HepG2 (cell line): ENCODE data around the gene GRM2. TPM values are rescaled to one million over a fixed set of nuclear protein-coding genes. Genes with fewer than 3 reads are reported as not detected.

Source experiments
- ATAC-seq: fragments of 200-7000 bp; cut with Tn5 transposase; 3 replicates; pipeline ENCODE4 v1.9.1; 2020; ENCODE audit warnings: mild to moderate bottlenecking, moderate library complexity
- BruUV-seq: library from RNA; stranded (reverse); fragments of 400-500 nt; replicated peaks from 2 replicates; lab custom pipeline; 2021; lab: Mats Ljungman, UMichigan
- CTCF ChIA-PET: fragments of 300-600 bp; formaldehyde crosslinking; extraction: SDS; loops from one replicate; lab custom pipeline; 2021; ENCODE audit warnings: low total read pairs, inconsistent platforms, low intra/inter-chr PET ratio; lab: Yijun Ruan, JAX
- POLR2A ChIA-PET: fragments of 350-600 bp; sonication (Branson Sonifier 250); formaldehyde crosslinking; loops from one replicate; lab custom pipeline; 2020; ENCODE audit warnings: antibody characterized with exemption, inconsistent platforms; lab: Yijun Ruan, JAX
- DNase-seq: peaks from one replicate; pipeline ENCODE4 v3.0.0-alpha.2; 2015; ENCODE audit warnings: low spot score
- FAIRE-seq: peaks from 3 replicates; lab custom pipeline; 2011; peaks lifted over from hg19 to GRCh38; lab: Jason Lieb, UNC
- H2AFZ ChIP-seq: one replicate; pipeline ENCODE4 v1.6.1; 2011; ENCODE audit warnings: low read length, inconsistent platforms
- H3K27ac ChIP-seq: fragments of 300-600 bp; 3 replicates; pipeline ENCODE4 v1.8.0; 2011; ENCODE audit warnings: mixed run types, mild to moderate bottlenecking, mixed read lengths, low read length, inconsistent platforms; ENCODE audit not compliant: insufficient read depth; ENCODE audit errors: extremely low read length
- H3K27me3 ChIP-seq, 2 experiments: fragments of 200-600 bp in 1 of 2; 2 replicates in 1 of 2; 3 replicates in 1 of 2; pipeline versions ENCODE4 v1.6.0 to v1.8.0; 2011; ENCODE audit warnings: low read length in 2 of 2, mild to moderate bottlenecking in 2 of 2, moderate library complexity in 2 of 2, inconsistent platforms in 1 of 2; ENCODE audit not compliant: insufficient read depth in 2 of 2, control insufficient read depth in 1 of 2
- H3K36me3 ChIP-seq, 2 experiments: fragments of 200-600 bp in 1 of 2; replicated peaks in 1 of 2; 2 replicates in 1 of 2; 3 replicates in 1 of 2; pipeline versions ENCODE4 v1.5.1 to v1.8.0; 2011; ENCODE audit warnings: low read length in 2 of 2, inconsistent platforms in 1 of 2; ENCODE audit not compliant: insufficient read depth in 2 of 2, control insufficient read depth in 1 of 2
- H3K4me1 ChIP-seq: 2 replicates; pipeline ENCODE4 v1.5.1; 2012; ENCODE audit warnings: low read length, inconsistent platforms; ENCODE audit not compliant: insufficient read depth
- H3K4me2 ChIP-seq: 2 replicates; pipeline ENCODE4 v1.6.0; 2011; ENCODE audit warnings: low read depth, low read length, inconsistent platforms
- H3K4me3 ChIP-seq, 3 experiments: fragments of 200-600 bp in 1 of 3; sonication (generic), shearing (Covaris generic) in 1 of 3; replicated peaks in 1 of 3; 2 replicates each; pipeline ENCODE4 v1.5.1; 2011 to 2016; ENCODE audit warnings: low read length in 3 of 3, inconsistent platforms in 2 of 3, low read depth in 2 of 3, mild to moderate bottlenecking in 2 of 3, control low read depth in 1 of 3, mixed read lengths in 1 of 3; ENCODE audit not compliant: insufficient read depth in 1 of 3
- H3K79me2 ChIP-seq: one replicate; pipeline ENCODE4 v1.6.1; 2011; ENCODE audit warnings: low read length, inconsistent platforms; ENCODE audit not compliant: insufficient read depth
- H3K9ac ChIP-seq: 2 replicates; pipeline ENCODE4 v1.6.0; 2011; ENCODE audit warnings: mild to moderate bottlenecking, low read depth, low read length, inconsistent platforms; ENCODE audit not compliant: insufficient read depth
- H3K9me3 ChIP-seq: 2 replicates; pipeline ENCODE4 v1.5.1; 2012; ENCODE audit warnings: mild to moderate bottlenecking, low read length
- H4K20me1 ChIP-seq: 2 replicates; pipeline ENCODE4 v1.6.0; 2011; ENCODE audit warnings: inconsistent platforms, mild to moderate bottlenecking, low read length, moderate library complexity; ENCODE audit not compliant: insufficient read depth
- DMTF1 ChIP-seq: sonication (generic); formaldehyde crosslinking; IDR thresholded peaks from 2 replicates; pipeline ENCODE4 v1.4.0; 2020; ENCODE audit warnings: mild to moderate bottlenecking, missing genetic modification reagents
- ELF1 ChIP-seq: sonication (generic); formaldehyde crosslinking; IDR thresholded peaks from 2 replicates; pipeline ENCODE4 v1.4.0; 2020; ENCODE audit warnings: missing genetic modification reagents
- HCFC1 ChIP-seq: fragments of 150-350 bp; IDR thresholded peaks from 2 replicates; pipeline ENCODE4 v1.6.1; 2014; ENCODE audit warnings: low read depth, low read length
- KAT2B ChIP-seq: fragments of 150-350 bp; IDR thresholded peaks from 2 replicates; pipeline ENCODE4 v1.6.1; 2014; ENCODE audit warnings: low read depth, low read length, borderline replicate concordance
- KDM3A ChIP-seq: IDR thresholded peaks from 2 replicates; pipeline ENCODE4 v1.6.1; 2018; ENCODE audit warnings: low read depth, missing compliant biosample characterization
- POGK ChIP-seq: sonication (generic); formaldehyde crosslinking; conservative IDR thresholded peaks from 2 replicates; pipeline ENCODE4 v1.8.0; 2022; ENCODE audit warnings: mild to moderate bottlenecking, moderate library complexity, missing genetic modification reagents
- PREB ChIP-seq: sonication (generic); formaldehyde crosslinking; IDR thresholded peaks from 2 replicates; pipeline ENCODE4 v1.4.0; 2020; ENCODE audit warnings: missing genetic modification reagents
- SIN3A ChIP-seq: IDR thresholded peaks from 2 replicates; pipeline ENCODE4 v1.6.1; 2011; ENCODE audit warnings: low read depth, mild to moderate bottlenecking, control low read depth, low read length, borderline replicate concordance
- ZBTB4 ChIP-seq: sonication (generic); formaldehyde crosslinking; IDR thresholded peaks from 2 replicates; pipeline ENCODE4 v1.4.0; 2020; ENCODE audit warnings: missing genetic modification reagents, mild to moderate bottlenecking, borderline replicate concordance
- ZNF280D ChIP-seq: sonication (generic); formaldehyde crosslinking; IDR thresholded peaks from 2 replicates; pipeline ENCODE4 v1.5.1; 2020; ENCODE audit warnings: mild to moderate bottlenecking, missing genetic modification reagents
- ZSCAN22 ChIP-seq: sonication (generic); formaldehyde crosslinking; IDR thresholded peaks from 2 replicates; pipeline ENCODE4 v1.4.0; 2020; ENCODE audit warnings: mild to moderate bottlenecking, missing genetic modification reagents
- WGBS: methylation state at CpG from one replicate; pipeline ENCODE4 v1.1.6; 2017; ENCODE audit warnings: low lambda C conversion rate; 5-methylcytosine and 5-hydroxymethylcytosine counted together
- in situ Hi-C: cut with HindIII; loops from 2 replicates; pipeline ENCODE4 v1.10.0; 2017; ENCODE audit warnings: low pct_unique_long_range_greater_than_20kb; ENCODE audit not compliant: extremely low pct_ligation_motif_present
- intact Hi-C: fragments of 100-400 bp; cut with micrococcal nuclease; formaldehyde crosslinking; loops from one replicate; pipeline ENCODE4 v1.10.0; 2022; ENCODE audit not compliant: unreplicated experiment
- polyA plus RNA-seq, 8 experiments: library from polyadenylated mRNA; depleted of rRNA in 3 of 8; stranded (reverse) in 7 of 8; unstranded in 1 of 8; fragments of >200 nt; fragmentation: Illumina TruSeq in 4 of 8; extraction: Trizol in 4 of 8; gene quantifications; 2 replicates each; pipeline versions ENCODE4 v1.2.1 to v1.2.3, GENCODE V29; 2011 to 2016; ENCODE audit warnings: low read depth in 4 of 8, missing spikeins in 1 of 8, mixed read lengths in 1 of 8; ENCODE audit not compliant: insufficient read depth in 1 of 8
- total RNA-seq, 5 experiments: library from RNA; depleted of rRNA; stranded (reverse); fragments of >200 nt; fragmentation: Illumina TruSeq; extraction: Trizol; gene quantifications; 2 replicates each; pipeline ENCODE4 v1.2.3, GENCODE V29; 2016; ENCODE audit warnings: low read depth in 1 of 5

GRM2 gene
- total and polyA plus RNA-seq, 2 of the 13 experiments (the other 11 are each of a cell fraction or from before 2014, with no cell fraction given): 0.04 to 0.07 TPM

- 69% methylated on average over 12 of the region's 12 CpGs for WGBS
- intact Hi-C loops (no loop called here), in situ Hi-C loops (no loop called here)
- peaks cover 12% of the 10 kb centered on the region for H3K4me1 ChIP-seq
- H3K9ac ChIP-seq: no peak overlapping the region
- ChIA-PET POLR2A (no interaction called here), CTCF (interaction anchor here (1.7 kb wide), 1 partner anchor 79 kb away, joined by 5 read pairs; no protein-coding TSS in a partner anchor)
- H3K27ac ChIP-seq: no peak overlapping the region
- no peaks in the 10 kb centered on the region for H3K9me3 ChIP-seq
- BruUV-seq: no TSS peak
- FAIRE-seq (no peak), ATAC-seq (no peak), DNase-seq (no peak)
- H3K79me2 ChIP-seq: no peaks in the 10 kb centered on the region
- H2AFZ ChIP-seq: no peak overlapping the region
- peaks cover 0 to 2% of the 10 kb centered on the region in 2 experiments; a peak in 1 of 5 replicates for H3K27me3 ChIP-seq
- H3K36me3 ChIP-seq: no peaks in the 10 kb centered on the region
- no peaks in the 10 kb centered on the region for H4K20me1 ChIP-seq
- no peak overlapping the region for H3K4me2 ChIP-seq
- no peak overlapping the region for H3K4me3 ChIP-seq
- no peak for TF ChIP-seq HCFC1
- TF ChIP-seq ELF1 (CRISPR knock-in tag): no peak
- no peak for TF ChIP-seq KDM3A (CRISPR knock-in tag)
- no peak for TF ChIP-seq ZNF280D
- no peak for TF ChIP-seq KAT2B
- no peak for TF ChIP-seq ZSCAN22 (CRISPR knock-in tag)
- TF ChIP-seq SIN3A: no peak
- no peak for TF ChIP-seq PREB (CRISPR knock-in tag)
- TF ChIP-seq ZBTB4: no peak
- no peak for TF ChIP-seq DMTF1
- no peak for TF ChIP-seq POGK
These were observed 13.6 kb downstream of the GRM2 start for GRCh38 chr3:51720292-51721061.
